HUES64 (cell line): ENCODE measurements around the gene FGF14. TPM values are rescaled to one million over a fixed set of nuclear protein-coding genes. Genes with fewer than 3 reads are reported as not detected.

ENCODE experiments used
- H3K27ac ChIP-seq: 2 replicates; pipeline ENCODE4 v1.7.0; 2013; ENCODE audit warnings: low read depth, low read length, inconsistent platforms
- H3K27me3 ChIP-seq: 2 replicates; pipeline ENCODE4 v1.6.1; 2013; ENCODE audit warnings: mild to moderate bottlenecking, low read length; ENCODE audit not compliant: insufficient read depth
- H3K36me3 ChIP-seq: 2 replicates; pipeline ENCODE4 v1.6.1; 2013; ENCODE audit warnings: mild to moderate bottlenecking, low read length; ENCODE audit not compliant: insufficient read depth
- H3K4me1 ChIP-seq: 2 replicates; pipeline ENCODE4 v1.6.1; 2013; ENCODE audit warnings: mild to moderate bottlenecking, low read length, moderate library complexity; ENCODE audit not compliant: insufficient read depth
- H3K4me3 ChIP-seq: 2 replicates; pipeline ENCODE4 v1.5.1; 2013; ENCODE audit warnings: mild to moderate bottlenecking, low read length, moderate library complexity
- H3K9ac ChIP-seq: 2 replicates; pipeline ENCODE4 v1.6.1; 2013; ENCODE audit warnings: mild to moderate bottlenecking, low read depth, low read length
- H3K9me3 ChIP-seq: 2 replicates; pipeline ENCODE4 v1.6.1; 2013; ENCODE audit warnings: low read depth, low read length; ENCODE audit not compliant: insufficient read depth
- WGBS: fragments of 150-250, 120-280 bp; methylation state at CpG from one replicate; pipeline ENCODE4 v1.1.7; 2013; ENCODE audit warnings: missing lambda C conversion rate; 5-methylcytosine and 5-hydroxymethylcytosine counted together
- polyA plus RNA-seq, 2 experiments: library from polyadenylated mRNA; stranded (reverse); fragments of 50-300 nt; gene quantifications; one replicate each; pipeline ENCODE4 v1.2.3, GENCODE V29; 2013

Gene FGF14
- 0.30 TPM for polyA plus RNA-seq (2013, experiment 1 of 2)
- 0.13 TPM for polyA plus RNA-seq (2013, experiment 2 of 2)

DNA sequence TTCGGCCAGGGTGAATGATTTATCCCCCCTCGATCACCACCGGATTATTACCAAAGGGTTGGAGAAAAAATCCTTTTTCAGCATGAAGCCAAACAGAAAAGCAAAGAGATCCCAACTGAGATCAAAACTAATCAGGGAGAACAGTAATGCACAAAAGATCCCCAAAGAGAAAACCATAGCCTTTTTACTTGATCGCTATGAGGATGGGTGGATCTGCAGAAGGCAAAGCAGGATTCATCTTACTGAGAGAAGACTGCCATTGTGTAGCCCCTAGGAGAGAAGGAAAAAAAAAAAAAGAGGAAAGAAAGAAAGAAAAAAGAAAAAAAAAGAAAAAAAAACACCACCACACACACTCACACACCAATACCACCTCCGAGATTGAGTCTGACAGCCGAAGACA lies at the start of gene FGF14:
FGF14 (minus strand) TSS at position 283 of the 400 bp plus-strand sequence.
- H3K9ac ChIP-seq = peak within 1 kb of the TSS; percentile 27; the same call in 1 of the 2 replicates
- H3K27ac ChIP-seq = no peak within 1 kb of the TSS; the same call in 1 of the 2 replicates
- H3K27me3 ChIP-seq = peaks cover 75% of the 10 kb centered on the region
- peak within 1 kb of the TSS; percentile 71 for H3K4me3 ChIP-seq
- no peaks in the 10 kb centered on the region for H3K36me3 ChIP-seq
- 20% methylated on average over 6 of the region's 6 CpGs for WGBS
- peaks cover 12% of the 10 kb centered on the region for H3K4me1 ChIP-seq
- no peaks in the 10 kb centered on the region for H3K9me3 ChIP-seq

DNA sequence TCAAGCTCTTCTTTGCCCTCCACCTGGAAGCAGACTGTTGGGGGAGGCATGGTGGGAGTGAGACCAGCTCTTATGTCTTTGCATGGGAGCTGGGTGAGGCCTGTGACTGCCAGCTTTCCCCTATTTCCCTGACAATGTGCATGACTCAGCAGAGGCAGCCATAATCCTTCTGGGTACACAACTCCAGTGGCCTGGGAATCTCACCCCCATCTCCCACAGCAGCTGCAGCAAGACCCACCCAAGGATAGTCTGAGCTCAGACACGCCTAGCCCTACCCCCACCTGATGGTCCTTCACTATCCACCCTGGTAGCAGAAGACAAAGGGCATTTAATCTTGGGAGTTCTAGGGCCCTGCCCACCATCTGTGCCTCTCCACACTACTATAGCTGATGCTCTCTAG lies 41.4 kb upstream of the FGF14 start:
- no peak overlapping the region for H3K27ac ChIP-seq
- 91% methylated on average over 1 of the region's 1 CpG for WGBS
- H3K9ac ChIP-seq = no peak overlapping the region
- H3K4me3 ChIP-seq = no peak overlapping the region
- no peaks in the 10 kb centered on the region for H3K36me3 ChIP-seq
- H3K4me1 ChIP-seq = no peaks in the 10 kb centered on the region
- no peaks in the 10 kb centered on the region for H3K9me3 ChIP-seq
- no peaks in the 10 kb centered on the region for H3K27me3 ChIP-seq

DNA sequence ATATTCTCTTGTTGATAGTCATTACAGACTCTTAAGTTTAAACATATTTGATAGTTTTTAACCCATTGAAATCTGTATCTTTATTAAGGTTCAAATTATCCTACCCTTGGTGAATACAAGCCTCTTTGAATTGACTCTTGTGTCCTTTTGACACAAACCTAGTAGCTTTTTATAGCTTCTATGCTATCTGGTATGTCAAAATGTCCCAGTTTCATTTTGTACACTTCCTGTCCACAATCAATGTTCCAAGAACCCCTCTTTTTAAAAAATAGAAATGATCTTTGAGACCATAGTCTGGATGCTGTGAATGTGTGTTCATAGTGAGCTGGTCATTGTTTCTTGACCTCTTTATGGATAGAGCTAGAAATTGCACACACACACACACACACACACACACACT lies 39.2 kb upstream of the FGF14 start:
- no peaks in the 10 kb centered on the region for H3K4me1 ChIP-seq
- H3K9me3 ChIP-seq = no peaks in the 10 kb centered on the region
- no peaks in the 10 kb centered on the region for H3K27me3 ChIP-seq
- no peaks in the 10 kb centered on the region for H3K36me3 ChIP-seq
- H3K27ac ChIP-seq = no peak overlapping the region
- H3K4me3 ChIP-seq = no peak overlapping the region
- H3K9ac ChIP-seq = no peak overlapping the region

DNA sequence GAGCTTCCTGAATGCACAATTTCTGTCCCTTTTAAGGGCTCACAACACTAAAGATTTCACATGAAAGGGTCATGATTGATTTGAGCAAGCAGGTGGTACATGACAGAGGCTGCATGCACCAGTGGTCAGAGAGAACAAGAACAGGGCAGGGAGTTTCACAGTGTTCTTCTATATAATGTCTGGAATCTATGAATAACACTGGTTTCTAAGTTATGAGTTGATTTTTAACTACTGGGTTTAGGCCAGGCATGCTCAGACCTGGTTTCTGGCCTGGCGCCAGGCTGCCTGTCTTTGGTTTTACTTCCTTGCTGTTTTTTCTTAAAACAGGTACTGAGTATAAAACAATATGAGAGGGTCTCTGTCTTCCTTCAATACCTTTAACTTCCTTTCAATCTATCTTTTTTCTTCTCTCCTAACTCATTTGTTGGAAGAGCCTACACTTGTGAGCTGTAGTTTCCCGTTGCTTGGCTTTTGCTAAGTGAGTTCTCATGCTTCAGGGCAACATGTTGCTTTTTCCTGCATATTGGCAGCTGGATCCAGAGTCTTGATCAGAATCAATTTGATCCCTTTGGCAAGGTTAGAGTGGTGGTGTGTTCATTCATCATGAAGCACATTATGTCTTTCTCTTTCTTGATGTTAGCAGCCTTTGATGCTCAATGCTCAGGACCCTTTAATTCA lies 38.5 kb upstream of the FGF14 start:
- no peak overlapping the region for H3K9ac ChIP-seq
- no peaks in the 10 kb centered on the region for H3K36me3 ChIP-seq
- H3K27ac ChIP-seq = no peak overlapping the region
- H3K4me3 ChIP-seq = no peak overlapping the region
- no peaks in the 10 kb centered on the region for H3K4me1 ChIP-seq
- WGBS = 95% methylated on average over 2 of the region's 2 CpGs
- H3K27me3 ChIP-seq = no peaks in the 10 kb centered on the region
- H3K9me3 ChIP-seq = no peaks in the 10 kb centered on the region

DNA sequence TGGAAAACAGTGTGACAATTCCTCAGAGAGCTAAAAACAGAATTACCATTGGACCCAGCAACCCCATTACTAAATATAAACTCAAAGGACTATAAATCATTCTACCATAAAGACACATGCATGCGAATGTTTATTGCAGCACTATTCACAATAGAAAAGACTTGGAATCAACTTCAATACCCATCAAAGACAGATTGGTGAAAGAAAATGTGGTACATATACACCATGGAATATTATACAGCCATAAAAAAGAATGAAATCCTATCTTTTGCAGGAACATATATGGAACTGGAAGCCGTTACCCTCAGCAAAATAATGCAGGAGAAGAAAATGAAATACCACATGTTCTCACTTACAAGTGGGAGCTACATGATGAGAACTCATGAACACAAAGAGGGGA lies 20.8 kb upstream of the FGF14 start:
- WGBS = 80% methylated on average over 2 of the region's 2 CpGs

DNA sequence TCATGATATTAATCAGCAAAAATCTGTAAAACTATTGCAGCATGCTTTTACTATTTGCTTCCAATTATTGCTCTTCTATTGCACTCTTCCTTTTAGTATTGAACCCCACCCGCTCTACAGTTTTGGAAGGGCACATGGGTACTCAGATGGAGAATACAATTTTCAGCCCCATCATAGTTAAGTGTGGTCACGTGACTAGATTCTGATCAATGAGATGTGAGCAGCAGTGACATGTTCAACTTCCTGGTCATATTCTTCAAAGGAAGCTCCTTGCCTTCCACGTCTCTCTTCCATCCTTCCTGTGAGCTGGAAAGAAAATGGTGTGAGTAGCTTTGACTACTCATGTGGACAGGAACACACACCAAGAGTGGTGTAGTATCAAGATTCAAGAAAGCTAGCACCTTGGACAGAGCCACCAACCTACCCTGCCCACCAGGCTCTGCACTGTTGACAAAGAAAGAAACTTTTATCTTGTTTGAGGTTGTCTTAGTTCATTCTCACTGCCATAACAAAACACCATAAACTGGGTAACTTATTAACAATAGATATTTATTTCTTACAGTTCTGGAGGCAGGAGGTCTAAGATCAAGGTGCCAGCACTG lies 3.8 kb upstream of the FGF14 start:
- H3K4me3 ChIP-seq = no peak overlapping the region
- no peak overlapping the region for H3K9ac ChIP-seq
- no peaks in the 10 kb centered on the region for H3K9me3 ChIP-seq
- 75% methylated on average over 3 of the region's 3 CpGs for WGBS
- no peaks in the 10 kb centered on the region for H3K36me3 ChIP-seq
- no peak overlapping the region for H3K27ac ChIP-seq
- H3K27me3 ChIP-seq = peaks cover 41% of the 10 kb centered on the region
- H3K4me1 ChIP-seq = peaks cover 12% of the 10 kb centered on the region

More for the DNA sequence above, 20.8 kb upstream of the FGF14 start:
- H3K9me3 ChIP-seq = peaks cover 46% of the 10 kb centered on the region
- no peaks in the 10 kb centered on the region for H3K27me3 ChIP-seq
- no peaks in the 10 kb centered on the region for H3K4me1 ChIP-seq
- no peak overlapping the region for H3K9ac ChIP-seq
- no peak overlapping the region for H3K27ac ChIP-seq
- H3K4me3 ChIP-seq = no peak overlapping the region
- no peaks in the 10 kb centered on the region for H3K36me3 ChIP-seq

DNA sequence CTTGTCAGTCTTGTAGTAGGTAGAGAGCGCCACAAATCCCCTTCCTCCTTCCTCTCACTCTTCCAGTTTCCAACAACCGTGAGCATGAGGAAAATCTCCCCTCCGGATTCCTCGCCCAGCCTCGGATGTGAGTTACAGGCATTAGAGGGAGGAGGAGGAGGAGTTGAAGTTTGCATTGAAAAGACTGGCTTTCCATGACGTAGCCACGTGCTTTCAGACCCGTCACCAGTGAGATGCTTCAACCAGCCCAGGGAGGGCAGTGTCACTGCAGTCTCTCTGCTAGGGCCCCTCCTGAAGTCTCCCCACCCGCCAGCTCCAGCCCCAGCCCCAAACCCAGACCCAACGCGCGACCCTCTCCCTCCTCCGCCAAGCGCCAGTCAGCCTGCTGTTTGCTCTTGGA lies 442 bp upstream of the FGF14 start:
- Histone ChIP-seq H3K27ac (no peak overlapping the region; the same call in 1 of the 2 replicates), H3K9me3 (no peaks in the 10 kb centered on the region), H3K9ac (peak overlapping the region; percentile 27; the same call in 1 of the 2 replicates), H3K4me1 (peaks cover 12% of the 10 kb centered on the region), H3K27me3 (peaks cover 70% of the 10 kb centered on the region), H3K4me3 (peak overlapping the region; percentile 71), H3K36me3 (no peaks in the 10 kb centered on the region)
- WGBS = under 1% methylated on average over 14 of the region's 14 CpGs

DNA sequence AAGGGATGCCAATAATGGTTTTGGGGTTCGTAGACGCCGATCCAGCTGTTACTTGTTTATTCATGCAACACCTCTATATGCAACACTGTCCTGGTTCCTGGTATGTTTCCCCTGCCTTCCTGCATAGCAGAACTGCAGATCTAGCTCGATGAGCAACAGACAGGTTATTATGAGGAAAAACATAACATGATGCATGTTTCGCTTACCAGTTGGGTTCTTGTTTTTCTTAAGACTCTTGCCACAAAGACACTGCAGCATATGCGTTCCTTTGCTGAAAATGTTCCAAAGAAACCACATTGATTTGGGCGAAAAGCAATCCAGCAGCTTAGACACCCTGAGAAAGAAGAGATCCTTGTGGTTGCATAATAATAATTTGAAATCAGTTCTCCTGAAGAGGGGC lies 583 bp downstream of the FGF14 start:
- peaks cover 80% of the 10 kb centered on the region for H3K27me3 ChIP-seq
- no peak overlapping the region for H3K9ac ChIP-seq
- H3K36me3 ChIP-seq = no peaks in the 10 kb centered on the region
- 25% methylated on average over 7 of the region's 7 CpGs for WGBS
- H3K9me3 ChIP-seq = no peaks in the 10 kb centered on the region
- H3K4me3 ChIP-seq = peak overlapping the region; percentile 71
- peaks cover 12% of the 10 kb centered on the region for H3K4me1 ChIP-seq
- no peak overlapping the region for H3K27ac ChIP-seq

DNA sequence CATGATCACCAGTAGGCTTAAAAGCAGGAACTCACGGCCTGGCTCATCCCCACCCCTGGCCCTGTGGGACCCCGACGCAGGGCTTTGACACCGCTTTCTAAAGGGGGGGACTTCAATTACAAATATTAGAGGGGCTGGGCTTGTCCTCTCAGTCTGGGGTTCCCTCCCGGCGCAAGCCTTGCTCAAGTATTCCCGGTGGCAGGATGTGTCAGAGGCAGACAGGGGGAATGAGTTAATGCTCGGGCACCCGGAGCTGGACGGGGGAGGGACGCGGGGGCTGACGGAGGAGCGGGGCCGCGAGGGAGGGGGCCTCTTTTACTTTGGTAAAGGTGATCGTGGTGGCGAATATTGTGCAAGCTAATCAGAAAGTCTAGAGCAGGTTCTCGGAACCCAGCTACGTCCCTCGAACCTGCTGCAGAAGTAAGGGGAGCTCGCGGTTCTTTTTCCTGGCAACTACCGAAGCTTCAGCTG lies 1.1 kb downstream of the FGF14 start:
- WGBS = under 1% methylated on average over 24 of the region's 24 CpGs
- peaks cover 12% of the 10 kb centered on the region for H3K4me1 ChIP-seq
- H3K9ac ChIP-seq = peak overlapping the region; percentile 39; the same call in 1 of the 2 replicates
- no peaks in the 10 kb centered on the region for H3K36me3 ChIP-seq
- H3K4me3 ChIP-seq = peak overlapping the region; percentile 71
- H3K9me3 ChIP-seq = no peaks in the 10 kb centered on the region
- H3K27ac ChIP-seq = no peak overlapping the region
- peaks cover 85% of the 10 kb centered on the region for H3K27me3 ChIP-seq

DNA sequence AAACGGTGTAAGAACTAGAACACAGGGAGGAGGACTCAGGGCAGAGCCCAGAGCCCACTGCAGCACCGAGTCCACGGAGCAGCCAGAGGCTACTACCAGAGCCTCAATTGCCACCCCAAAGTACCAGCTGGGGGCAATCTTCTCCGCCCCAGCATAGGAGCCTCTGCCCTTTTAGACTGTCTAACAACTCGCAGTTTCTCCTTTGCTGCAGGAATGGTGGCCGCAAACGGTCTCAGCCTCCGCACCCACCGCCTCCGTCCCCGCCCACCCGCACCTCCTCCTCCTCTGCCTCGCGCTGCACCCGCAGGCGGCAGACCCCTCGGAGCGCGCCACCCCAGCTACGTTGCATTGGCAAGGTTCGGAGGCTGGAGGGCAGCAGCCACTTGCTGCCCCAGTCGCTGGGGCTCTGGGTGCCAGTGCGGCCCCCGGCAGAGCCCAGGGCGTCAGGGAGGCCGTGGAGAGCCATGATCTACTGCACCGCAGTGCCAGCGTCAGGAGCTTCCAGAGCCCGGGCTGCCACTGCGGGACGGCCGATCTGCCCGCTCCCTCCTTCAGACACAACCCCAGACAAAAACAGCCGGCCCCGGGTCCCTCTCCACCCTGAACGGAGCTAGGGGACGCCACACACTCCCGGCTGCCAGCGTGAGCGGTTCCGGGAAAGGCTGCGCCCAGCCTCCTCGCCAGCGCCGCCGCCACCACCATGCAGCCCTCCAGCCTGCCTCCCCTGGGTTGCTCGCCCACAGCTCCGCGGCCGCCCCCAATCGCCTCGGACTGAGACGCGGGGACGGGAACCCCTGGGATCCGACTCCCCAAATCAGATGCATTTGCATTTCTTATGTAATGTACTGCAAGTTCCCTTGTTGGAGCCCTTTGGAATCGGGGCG lies 1.8 kb downstream of the FGF14 start:
- Histone ChIP-seq H3K9me3 (no peaks in the 10 kb centered on the region), H3K27me3 (peaks cover 87% of the 10 kb centered on the region), H3K9ac (peak overlapping the region; percentile 39; the same call in 1 of the 2 replicates), H3K27ac (no peak overlapping the region), H3K4me3 (peak overlapping the region; percentile 71), H3K36me3 (no peaks in the 10 kb centered on the region), H3K4me1 (peaks cover 18% of the 10 kb centered on the region)
- WGBS = under 1% methylated on average over 58 of the region's 58 CpGs

DNA sequence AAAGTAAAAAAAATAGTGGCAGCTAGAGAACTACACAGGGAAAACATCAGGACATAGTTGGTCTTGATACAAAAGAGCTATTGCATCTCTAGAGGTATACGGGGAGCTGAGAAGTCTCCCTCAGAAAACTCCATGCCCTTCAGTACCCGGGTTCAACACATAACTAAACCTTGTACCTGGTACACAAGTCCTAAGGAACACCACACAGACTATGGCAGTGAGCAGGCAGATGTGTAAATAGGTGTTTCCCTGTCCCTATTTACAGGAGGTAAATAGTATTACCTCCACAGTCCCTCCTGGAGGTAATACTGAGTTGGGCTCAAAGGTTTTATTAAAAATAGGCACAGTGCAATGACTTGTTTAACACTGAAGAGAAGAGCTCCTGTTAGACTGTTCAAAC lies 5.9 kb downstream of the FGF14 start:
- Histone ChIP-seq H3K4me3 (no peak overlapping the region), H3K9me3 (no peaks in the 10 kb centered on the region), H3K36me3 (no peaks in the 10 kb centered on the region), H3K27me3 (peaks cover 50% of the 10 kb centered on the region), H3K9ac (no peak overlapping the region), H3K4me1 (peaks cover 7% of the 10 kb centered on the region; the same call in 1 of the 2 replicates), H3K27ac (no peak overlapping the region)
- WGBS = 89% methylated on average over 2 of the region's 2 CpGs
